Ishikawa (cell line): ENCODE results near the gene TRIO.

ENCODE experiments used
- CREB1 ChIP-seq: IDR thresholded peaks from 2 replicates; pipeline ENCODE4 v1.6.1; 2012; ENCODE audit warnings: low read depth
- EGR1 ChIP-seq: IDR thresholded peaks from 2 replicates; pipeline ENCODE4 v1.6.1; 2012
- EP300 ChIP-seq: IDR thresholded peaks from 2 replicates; pipeline ENCODE4 v1.6.1; 2012; ENCODE audit warnings: borderline replicate concordance
- FOXM1 ChIP-seq: IDR thresholded peaks from 2 replicates; pipeline ENCODE4 v1.6.1; 2012; ENCODE audit warnings: low read depth, borderline replicate concordance
- NFIC ChIP-seq: IDR thresholded peaks from 2 replicates; pipeline ENCODE4 v1.6.1; 2012
- RAD21 ChIP-seq: IDR thresholded peaks from 2 replicates; pipeline ENCODE4 v1.6.1; 2012; ENCODE audit warnings: low read depth
- TAF1 ChIP-seq: IDR thresholded peaks from 2 replicates; pipeline ENCODE4 v1.6.1; 2012; ENCODE audit warnings: low read depth, mild to moderate bottlenecking
- TEAD4 ChIP-seq: IDR thresholded peaks from 2 replicates; pipeline ENCODE4 v1.6.1; 2012
- YY1 ChIP-seq: IDR thresholded peaks from 2 replicates; pipeline ENCODE4 v1.6.1; 2012; ENCODE audit warnings: low read depth
- ZBTB7A ChIP-seq: IDR thresholded peaks from 2 replicates; pipeline ENCODE4 v1.6.1; 2012; ENCODE audit warnings: low read depth
- TF ChIP-seq, protein P1 (sequence below): IDR thresholded peaks from 2 replicates; pipeline ENCODE4 v1.6.1; 2012; ENCODE audit warnings: low read depth, mild to moderate bottlenecking
- TF ChIP-seq, protein P2 (sequence below): IDR thresholded peaks from 2 replicates; pipeline ENCODE4 v1.6.1; 2012
- TF ChIP-seq, protein P3 (sequence below): IDR thresholded peaks from 2 replicates; pipeline ENCODE4 v1.6.1; 2012

DNA sequence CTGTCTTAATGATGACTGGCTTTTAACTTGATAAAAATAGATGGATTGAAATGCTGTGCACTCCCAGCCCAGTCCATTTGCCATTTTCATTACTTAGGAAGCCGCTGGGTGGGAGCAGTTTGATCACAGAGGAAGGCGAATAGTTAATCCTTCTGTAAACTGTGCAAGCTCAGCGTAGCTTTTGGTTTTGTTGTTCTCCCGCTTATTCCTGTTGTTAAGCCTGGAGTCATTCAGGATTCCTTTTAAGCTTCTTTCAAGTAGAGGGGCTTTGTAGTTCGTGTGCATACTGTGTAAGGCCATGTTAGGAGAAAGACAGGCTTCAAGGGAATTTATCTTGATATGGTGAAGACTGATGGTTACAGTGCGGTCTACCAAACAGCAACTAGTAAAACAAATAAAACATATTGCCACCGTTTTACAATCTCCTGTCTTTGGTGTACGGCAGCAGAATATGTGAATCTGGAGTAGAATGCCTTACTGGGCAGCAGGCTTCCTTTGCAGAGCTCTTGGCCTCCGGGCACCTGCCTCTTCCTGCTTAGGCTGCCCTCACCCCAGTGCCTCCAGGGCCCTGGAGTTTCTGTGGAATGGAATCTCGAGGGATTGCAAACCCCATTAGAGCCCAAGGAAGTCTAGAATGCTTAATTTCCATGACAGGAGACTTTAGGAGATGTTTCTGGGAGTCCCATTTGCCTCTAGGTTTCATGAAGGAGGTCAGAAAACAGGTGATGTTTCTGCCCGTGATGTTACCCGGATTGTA lies 141.4 kb downstream of the TRIO start:
- TF ChIP-seq YY1 (no peak), CREB1 (no peak), FOXM1 (no peak), EGR1 (no peak), RAD21 (no peak), TEAD4 (no peak), NFIC (no peak), EP300 (no peak), ZBTB7A (no peak), TAF1 (no peak)
- TF ChIP-seq, protein P1, sequence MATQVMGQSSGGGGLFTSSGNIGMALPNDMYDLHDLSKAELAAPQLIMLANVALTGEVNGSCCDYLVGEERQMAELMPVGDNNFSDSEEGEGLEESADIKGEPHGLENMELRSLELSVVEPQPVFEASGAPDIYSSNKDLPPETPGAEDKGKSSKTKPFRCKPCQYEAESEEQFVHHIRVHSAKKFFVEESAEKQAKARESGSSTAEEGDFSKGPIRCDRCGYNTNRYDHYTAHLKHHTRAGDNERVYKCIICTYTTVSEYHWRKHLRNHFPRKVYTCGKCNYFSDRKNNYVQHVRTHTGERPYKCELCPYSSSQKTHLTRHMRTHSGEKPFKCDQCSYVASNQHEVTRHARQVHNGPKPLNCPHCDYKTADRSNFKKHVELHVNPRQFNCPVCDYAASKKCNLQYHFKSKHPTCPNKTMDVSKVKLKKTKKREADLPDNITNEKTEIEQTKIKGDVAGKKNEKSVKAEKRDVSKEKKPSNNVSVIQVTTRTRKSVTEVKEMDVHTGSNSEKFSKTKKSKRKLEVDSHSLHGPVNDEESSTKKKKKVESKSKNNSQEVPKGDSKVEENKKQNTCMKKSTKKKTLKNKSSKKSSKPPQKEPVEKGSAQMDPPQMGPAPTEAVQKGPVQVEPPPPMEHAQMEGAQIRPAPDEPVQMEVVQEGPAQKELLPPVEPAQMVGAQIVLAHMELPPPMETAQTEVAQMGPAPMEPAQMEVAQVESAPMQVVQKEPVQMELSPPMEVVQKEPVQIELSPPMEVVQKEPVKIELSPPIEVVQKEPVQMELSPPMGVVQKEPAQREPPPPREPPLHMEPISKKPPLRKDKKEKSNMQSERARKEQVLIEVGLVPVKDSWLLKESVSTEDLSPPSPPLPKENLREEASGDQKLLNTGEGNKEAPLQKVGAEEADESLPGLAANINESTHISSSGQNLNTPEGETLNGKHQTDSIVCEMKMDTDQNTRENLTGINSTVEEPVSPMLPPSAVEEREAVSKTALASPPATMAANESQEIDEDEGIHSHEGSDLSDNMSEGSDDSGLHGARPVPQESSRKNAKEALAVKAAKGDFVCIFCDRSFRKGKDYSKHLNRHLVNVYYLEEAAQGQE: no peak
- TF ChIP-seq, protein P2, sequence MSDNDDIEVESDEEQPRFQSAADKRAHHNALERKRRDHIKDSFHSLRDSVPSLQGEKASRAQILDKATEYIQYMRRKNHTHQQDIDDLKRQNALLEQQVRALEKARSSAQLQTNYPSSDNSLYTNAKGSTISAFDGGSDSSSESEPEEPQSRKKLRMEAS: no peak
- TF ChIP-seq, protein P3, sequence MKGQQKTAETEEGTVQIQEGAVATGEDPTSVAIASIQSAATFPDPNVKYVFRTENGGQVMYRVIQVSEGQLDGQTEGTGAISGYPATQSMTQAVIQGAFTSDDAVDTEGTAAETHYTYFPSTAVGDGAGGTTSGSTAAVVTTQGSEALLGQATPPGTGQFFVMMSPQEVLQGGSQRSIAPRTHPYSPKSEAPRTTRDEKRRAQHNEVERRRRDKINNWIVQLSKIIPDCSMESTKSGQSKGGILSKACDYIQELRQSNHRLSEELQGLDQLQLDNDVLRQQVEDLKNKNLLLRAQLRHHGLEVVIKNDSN: no peak
